Measurements from ENCODE around the gene TUBE1. TPM values are rescaled to one million over a fixed set of nuclear protein-coding genes. Genes with fewer than 3 reads are reported as not detected.

TUBE1 gene
- total and polyA plus RNA-seq, 10 of the 15 experiments (the other 5 are each of a cell fraction or from before 2014, with no cell fraction given): 6.3 to 25.2 (median 13.6) TPM

DNA sequence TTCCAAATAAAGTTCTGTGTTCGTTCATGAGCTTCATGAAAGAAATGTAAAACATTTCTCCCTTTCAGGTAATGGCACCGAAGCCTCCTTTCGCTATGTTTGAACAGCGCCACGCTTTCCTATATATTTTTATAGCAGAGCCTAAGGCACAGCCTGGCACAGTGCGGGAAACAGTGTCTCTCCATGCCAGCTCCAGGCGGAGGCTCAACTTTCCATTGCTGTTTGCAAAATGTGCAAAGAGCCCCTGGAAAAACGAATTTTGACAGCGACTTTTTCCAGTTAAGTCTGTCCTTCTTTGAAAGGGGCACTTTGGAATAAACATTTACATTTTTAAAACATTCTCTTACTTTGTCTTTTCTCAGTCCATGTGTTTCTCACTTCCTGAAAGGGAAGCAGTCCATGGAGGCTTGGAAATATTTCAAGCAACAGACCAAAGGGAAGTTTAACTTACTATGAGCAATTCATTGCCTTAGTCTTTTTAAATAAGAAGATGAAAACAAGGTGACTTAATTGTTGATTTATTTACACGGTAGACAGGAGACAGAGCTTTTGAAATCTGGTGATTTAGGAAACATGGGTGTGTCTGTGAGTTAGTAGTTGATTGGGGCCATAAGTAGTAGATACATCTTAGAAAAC, 32.6 kb downstream of the TUBE1 start (continued):
- TF ChIP-seq, protein P1, sequence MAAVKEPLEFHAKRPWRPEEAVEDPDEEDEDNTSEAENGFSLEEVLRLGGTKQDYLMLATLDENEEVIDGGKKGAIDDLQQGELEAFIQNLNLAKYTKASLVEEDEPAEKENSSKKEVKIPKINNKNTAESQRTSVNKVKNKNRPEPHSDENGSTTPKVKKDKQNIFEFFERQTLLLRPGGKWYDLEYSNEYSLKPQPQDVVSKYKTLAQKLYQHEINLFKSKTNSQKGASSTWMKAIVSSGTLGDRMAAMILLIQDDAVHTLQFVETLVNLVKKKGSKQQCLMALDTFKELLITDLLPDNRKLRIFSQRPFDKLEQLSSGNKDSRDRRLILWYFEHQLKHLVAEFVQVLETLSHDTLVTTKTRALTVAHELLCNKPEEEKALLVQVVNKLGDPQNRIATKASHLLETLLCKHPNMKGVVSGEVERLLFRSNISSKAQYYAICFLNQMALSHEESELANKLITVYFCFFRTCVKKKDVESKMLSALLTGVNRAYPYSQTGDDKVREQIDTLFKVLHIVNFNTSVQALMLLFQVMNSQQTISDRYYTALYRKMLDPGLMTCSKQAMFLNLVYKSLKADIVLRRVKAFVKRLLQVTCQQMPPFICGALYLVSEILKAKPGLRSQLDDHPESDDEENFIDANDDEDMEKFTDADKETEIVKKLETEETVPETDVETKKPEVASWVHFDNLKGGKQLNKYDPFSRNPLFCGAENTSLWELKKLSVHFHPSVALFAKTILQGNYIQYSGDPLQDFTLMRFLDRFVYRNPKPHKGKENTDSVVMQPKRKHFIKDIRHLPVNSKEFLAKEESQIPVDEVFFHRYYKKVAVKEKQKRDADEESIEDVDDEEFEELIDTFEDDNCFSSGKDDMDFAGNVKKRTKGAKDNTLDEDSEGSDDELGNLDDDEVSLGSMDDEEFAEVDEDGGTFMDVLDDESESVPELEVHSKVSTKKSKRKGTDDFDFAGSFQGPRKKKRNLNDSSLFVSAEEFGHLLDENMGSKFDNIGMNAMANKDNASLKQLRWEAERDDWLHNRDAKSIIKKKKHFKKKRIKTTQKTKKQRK (IDR thresholded peaks at IDR 0.05; ENCODE audit: low read depth, low read length): no peak
- TF ChIP-seq MXI1 (IDR thresholded peaks at IDR 0.05; ENCODE audit: low read depth, low read length) (no peak), MEF2B (IDR thresholded peaks at IDR 0.05; ENCODE audit: partially characterized antibody, poor library complexity, severe bottlenecking) (no peak), RAD21 (IDR thresholded peaks at IDR 0.05; ENCODE audit: insufficient read depth, low read depth, low read length) (no peak), DPF2 (IDR thresholded peaks at IDR 0.05) (no peak)
- TF ChIP-seq, protein P2, sequence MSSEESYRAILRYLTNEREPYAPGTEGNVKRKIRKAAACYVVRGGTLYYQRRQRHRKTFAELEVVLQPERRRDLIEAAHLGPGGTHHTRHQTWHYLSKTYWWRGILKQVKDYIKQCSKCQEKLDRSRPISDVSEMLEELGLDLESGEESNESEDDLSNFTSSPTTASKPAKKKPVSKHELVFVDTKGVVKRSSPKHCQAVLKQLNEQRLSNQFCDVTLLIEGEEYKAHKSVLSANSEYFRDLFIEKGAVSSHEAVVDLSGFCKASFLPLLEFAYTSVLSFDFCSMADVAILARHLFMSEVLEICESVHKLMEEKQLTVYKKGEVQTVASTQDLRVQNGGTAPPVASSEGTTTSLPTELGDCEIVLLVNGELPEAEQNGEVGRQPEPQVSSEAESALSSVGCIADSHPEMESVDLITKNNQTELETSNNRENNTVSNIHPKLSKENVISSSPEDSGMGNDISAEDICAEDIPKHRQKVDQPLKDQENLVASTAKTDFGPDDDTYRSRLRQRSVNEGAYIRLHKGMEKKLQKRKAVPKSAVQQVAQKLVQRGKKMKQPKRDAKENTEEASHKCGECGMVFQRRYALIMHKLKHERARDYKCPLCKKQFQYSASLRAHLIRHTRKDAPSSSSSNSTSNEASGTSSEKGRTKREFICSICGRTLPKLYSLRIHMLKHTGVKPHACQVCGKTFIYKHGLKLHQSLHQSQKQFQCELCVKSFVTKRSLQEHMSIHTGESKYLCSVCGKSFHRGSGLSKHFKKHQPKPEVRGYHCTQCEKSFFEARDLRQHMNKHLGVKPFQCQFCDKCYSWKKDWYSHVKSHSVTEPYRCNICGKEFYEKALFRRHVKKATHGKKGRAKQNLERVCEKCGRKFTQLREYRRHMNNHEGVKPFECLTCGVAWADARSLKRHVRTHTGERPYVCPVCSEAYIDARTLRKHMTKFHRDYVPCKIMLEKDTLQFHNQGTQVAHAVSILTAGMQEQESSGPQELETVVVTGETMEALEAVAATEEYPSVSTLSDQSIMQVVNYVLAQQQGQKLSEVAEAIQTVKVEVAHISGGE (CRISPR knock-in tag; IDR thresholded peaks at IDR 0.05): no peak
- TF ChIP-seq, protein P3, sequence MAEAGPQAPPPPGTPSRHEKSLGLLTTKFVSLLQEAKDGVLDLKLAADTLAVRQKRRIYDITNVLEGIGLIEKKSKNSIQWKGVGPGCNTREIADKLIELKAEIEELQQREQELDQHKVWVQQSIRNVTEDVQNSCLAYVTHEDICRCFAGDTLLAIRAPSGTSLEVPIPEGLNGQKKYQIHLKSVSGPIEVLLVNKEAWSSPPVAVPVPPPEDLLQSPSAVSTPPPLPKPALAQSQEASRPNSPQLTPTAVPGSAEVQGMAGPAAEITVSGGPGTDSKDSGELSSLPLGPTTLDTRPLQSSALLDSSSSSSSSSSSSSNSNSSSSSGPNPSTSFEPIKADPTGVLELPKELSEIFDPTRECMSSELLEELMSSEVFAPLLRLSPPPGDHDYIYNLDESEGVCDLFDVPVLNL (IDR thresholded peaks at IDR 0.05; ENCODE audit: low read depth, low read length): no peak

Measured in GM12878 (cell line).